Neural progenitor cell (in vitro differentiated cells): ENCODE data around the gene SLC5A6.

Source experiments
- EZH2 ChIP-seq: fragments of 200-600 bp; sonication (generic); IDR thresholded peaks from 2 replicates; pipeline ENCODE4 v1.6.1; 2017; ENCODE audit warnings: antibody characterized with exemption, mild to moderate bottlenecking, moderate library complexity
- EZH2phosphoT487 ChIP-seq: fragments of 200-600 bp; sonication (generic); IDR thresholded peaks from 2 replicates; pipeline ENCODE4 v1.6.1; 2017; ENCODE audit warnings: antibody characterized with exemption
- TF ChIP-seq, protein P1 (sequence below): fragments of 200-600 bp; sonication (generic); IDR thresholded peaks from 2 replicates; pipeline ENCODE4 v1.5.1; 2017; ENCODE audit warnings: antibody characterized with exemption, mild to moderate bottlenecking

DNA sequence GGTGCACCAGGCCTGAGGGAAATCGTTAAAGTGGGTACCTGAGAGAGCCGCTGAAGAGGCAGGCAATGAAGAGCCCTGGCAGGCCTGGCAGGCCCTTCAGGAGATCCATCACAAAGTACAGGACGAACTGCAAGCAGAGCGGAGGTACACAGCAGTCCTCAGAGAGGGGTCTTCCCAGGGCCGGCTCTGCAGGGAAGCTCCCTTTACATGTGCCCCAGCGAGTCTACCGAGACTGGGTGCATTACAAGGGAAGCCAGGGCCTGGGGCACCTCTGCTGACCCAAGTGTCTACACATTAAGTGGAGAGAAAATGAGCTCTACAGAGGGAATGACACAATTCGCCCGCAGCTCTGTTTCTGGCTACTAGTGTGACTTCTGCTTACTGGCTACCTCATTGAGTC lies 8.3 kb downstream of the SLC5A6 start:
- TF ChIP-seq EZH2phosphoT487: no peak
- TF ChIP-seq, protein P1, sequence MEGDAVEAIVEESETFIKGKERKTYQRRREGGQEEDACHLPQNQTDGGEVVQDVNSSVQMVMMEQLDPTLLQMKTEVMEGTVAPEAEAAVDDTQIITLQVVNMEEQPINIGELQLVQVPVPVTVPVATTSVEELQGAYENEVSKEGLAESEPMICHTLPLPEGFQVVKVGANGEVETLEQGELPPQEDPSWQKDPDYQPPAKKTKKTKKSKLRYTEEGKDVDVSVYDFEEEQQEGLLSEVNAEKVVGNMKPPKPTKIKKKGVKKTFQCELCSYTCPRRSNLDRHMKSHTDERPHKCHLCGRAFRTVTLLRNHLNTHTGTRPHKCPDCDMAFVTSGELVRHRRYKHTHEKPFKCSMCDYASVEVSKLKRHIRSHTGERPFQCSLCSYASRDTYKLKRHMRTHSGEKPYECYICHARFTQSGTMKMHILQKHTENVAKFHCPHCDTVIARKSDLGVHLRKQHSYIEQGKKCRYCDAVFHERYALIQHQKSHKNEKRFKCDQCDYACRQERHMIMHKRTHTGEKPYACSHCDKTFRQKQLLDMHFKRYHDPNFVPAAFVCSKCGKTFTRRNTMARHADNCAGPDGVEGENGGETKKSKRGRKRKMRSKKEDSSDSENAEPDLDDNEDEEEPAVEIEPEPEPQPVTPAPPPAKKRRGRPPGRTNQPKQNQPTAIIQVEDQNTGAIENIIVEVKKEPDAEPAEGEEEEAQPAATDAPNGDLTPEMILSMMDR: no peak
- TF ChIP-seq EZH2: no peak
